ENCODE data around the gene JUP. TPM values are rescaled to one million over a fixed set of nuclear protein-coding genes. Genes with fewer than 3 reads are reported as not detected.

The JUP gene
- polyA plus RNA-seq, 1 of the 3 experiments (the other 2 are of a cell fraction) = 13.0 TPM

- no peaks in the 10 kb centered on the region for H3K79me2 ChIP-seq (ENCODE audit: insufficient read depth)
- H2AFZ ChIP-seq (ENCODE audit: low read depth) = no peak overlapping the region
- H3K9me3 ChIP-seq = no peaks in the 10 kb centered on the region
- no peak overlapping the region for H3K9ac ChIP-seq
- no peak for DNase-seq
- ChIA-PET CTCF (interaction anchor here (1.3 to 20.2 kb wide), 3 partner anchors 8 to 194 kb away, joined by 3 to 405 read pairs (median 20); partner anchors contain the start of genes HAP1 and JUP), POLR2A (no interaction called here)
- no peaks in the 10 kb centered on the region for H3K9me2 ChIP-seq
- no peak overlapping the region for H3K4me3 ChIP-seq (ENCODE audit: low read depth in 2 of 2, low read length in 1 of 2)
- H3K27me3 ChIP-seq (ENCODE audit: insufficient read depth) = no peaks in the 10 kb centered on the region
- TF ChIP-seq YY1 (IDR thresholded peaks at IDR 0.05; ENCODE audit: low read depth) (no peak), IRF3 (IDR thresholded peaks at IDR 0.05; ENCODE audit: low read depth, low read length) (no peak)
- H3F3A ChIP-seq (replicated peaks; ENCODE audit: insufficient read depth) = no peaks in the 10 kb centered on the region
- no peaks in the 10 kb centered on the region for H4K20me1 ChIP-seq (ENCODE audit: insufficient read depth)
- no peak overlapping the region for H3K27ac ChIP-seq (ENCODE audit: low read depth in 2 of 2, low read length in 1 of 2)
- WGBS (ENCODE audit: low lambda C conversion rate) = 97% methylated on average over 5 of the region's 5 CpGs
- H3K4me2 ChIP-seq = no peak overlapping the region
- H3K36me3 ChIP-seq (replicated peaks in 1 of 2; ENCODE audit: control insufficient read depth in 1 of 2, insufficient read depth in 2 of 2, low read length in 1 of 2) = no peaks in the 10 kb centered on the region
- H3K4me1 ChIP-seq (ENCODE audit: control insufficient read depth in 1 of 2, insufficient read depth in 2 of 2, low read depth in 1 of 2, low read length in 1 of 2) = peaks cover 11 to 12% of the 10 kb centered on the region in 2 experiments; a peak in 3 of 4 replicates
Measured at GRCh38 chr17:41794540-41794975, 8.0 kb upstream of the JUP start.

GRCh38 chr17:41793784-41794539, 7.5 kb upstream of the JUP start:
- TF ChIP-seq FOXJ3 (CRISPR knock-in tag; IDR thresholded peaks at IDR 0.05) (no peak), IRF3 (IDR thresholded peaks at IDR 0.05; ENCODE audit: low read depth, low read length) (no peak), USF2 (IDR thresholded peaks at IDR 0.05; ENCODE audit: borderline replicate concordance, low read depth, low read length) (no peak), MAX (IDR thresholded peaks at IDR 0.05; ENCODE audit: low read depth) (no peak)
- no peaks in the 10 kb centered on the region for H3K9me2 ChIP-seq
- no peak overlapping the region for H3K4me2 ChIP-seq
- 85% methylated on average over 12 of the region's 14 CpGs for WGBS (ENCODE audit: low lambda C conversion rate)
- H3K4me3 ChIP-seq (ENCODE audit: low read depth in 2 of 2, low read length in 1 of 2) = no peak overlapping the region
- ChIA-PET CTCF (interaction anchor here (1.3 to 20.2 kb wide), 5 partner anchors 8 to 195 kb away, joined by 3 to 405 read pairs (median 14); partner anchors contain the start of genes HAP1, JUP and P3H4), POLR2A (no interaction called here)
- no peaks in the 10 kb centered on the region for H3K36me3 ChIP-seq (replicated peaks in 1 of 2; ENCODE audit: control insufficient read depth in 1 of 2, insufficient read depth in 2 of 2, low read length in 1 of 2)
- H4K20me1 ChIP-seq (ENCODE audit: insufficient read depth) = no peaks in the 10 kb centered on the region
- no peak overlapping the region for H3K9ac ChIP-seq
- no peaks in the 10 kb centered on the region for H3F3A ChIP-seq (replicated peaks; ENCODE audit: insufficient read depth)
- DNase-seq = no peak
- H3K4me1 ChIP-seq (ENCODE audit: control insufficient read depth in 1 of 2, insufficient read depth in 2 of 2, low read depth in 1 of 2, low read length in 1 of 2) = peaks cover 11 to 12% of the 10 kb centered on the region in 2 experiments; a peak in 3 of 4 replicates
- no peaks in the 10 kb centered on the region for H3K9me3 ChIP-seq
- no peak overlapping the region for H3K27ac ChIP-seq (ENCODE audit: low read depth in 2 of 2, low read length in 1 of 2)
- no peaks in the 10 kb centered on the region for H3K79me2 ChIP-seq (ENCODE audit: insufficient read depth)
- H2AFZ ChIP-seq (ENCODE audit: low read depth) = no peak overlapping the region
- H3K27me3 ChIP-seq (ENCODE audit: insufficient read depth) = no peaks in the 10 kb centered on the region
